Mononuclear cell (primary cell): ENCODE data around the gene GLRX2. TPM values are rescaled to one million over a fixed set of nuclear protein-coding genes. Genes with fewer than 3 reads are reported as not detected.
"Not testable (repeated sequence)": the region's sequence is repeated elsewhere in the genome, so short reads cannot be mapped to it uniquely, and the experiment has no call there.

Experiments
- H3K27me3 ChIP-seq: 2 replicates; pipeline ENCODE4 v1.6.0; 2011; ENCODE audit warnings: low read length, control low read depth; ENCODE audit not compliant: insufficient read depth
- H3K4me1 ChIP-seq: 2 replicates; pipeline ENCODE4 v1.5.1; 2011; ENCODE audit warnings: mild to moderate bottlenecking, low read length, control low read depth; ENCODE audit not compliant: insufficient read depth
- H3K4me3 ChIP-seq: 2 replicates; pipeline ENCODE4 v1.5.1; 2011; ENCODE audit warnings: mild to moderate bottlenecking, low read length, moderate library complexity
- H3K9me3 ChIP-seq: 2 replicates; pipeline ENCODE4 v1.5.1; 2011; ENCODE audit warnings: low read depth, mild to moderate bottlenecking, control low read depth, low read length
- total RNA-seq: library from RNA; depleted of rRNA; stranded (reverse); fragments of >200 nt; gene quantifications from one replicate; pipeline ENCODE4 v1.2.3, GENCODE V29; 2012

GLRX2 gene
- total RNA-seq, 1 donor, result 2.3 TPM

GRCh38 chr1:193118194-193118593 lies 13.0 kb upstream of the GLRX2 start:
- Histone ChIP-seq H3K4me3 (no peak overlapping the region), H3K4me1 (peaks cover 15% of the 10 kb centered on the region), H3K27me3 (no peaks in the 10 kb centered on the region), H3K9me3 (no peaks in the 10 kb centered on the region)

GRCh38 chr1:193117167-193117566 lies 12.0 kb upstream of the GLRX2 start:
- not testable (repeated sequence) for H3K27me3 ChIP-seq, H3K4me3 ChIP-seq, H3K9me3 ChIP-seq
- H3K4me1 ChIP-seq, result peaks cover 12% of the 10 kb centered on the region

- Histone ChIP-seq H3K4me1 (peaks cover 14% of the 10 kb centered on the region), H3K27me3 (no peaks in the 10 kb centered on the region), H3K9me3 (no peaks in the 10 kb centered on the region), H3K4me3 (no peak overlapping the region)
These were observed 10.5 kb upstream of the GLRX2 start for GRCh38 chr1:193115629-193116227.

- Histone ChIP-seq H3K4me1 (peaks cover 14% of the 10 kb centered on the region), H3K9me3 (no peaks in the 10 kb centered on the region), H3K27me3 (no peaks in the 10 kb centered on the region), H3K4me3 (no peak overlapping the region)
These were observed 9.4 kb upstream of the GLRX2 start for GRCh38 chr1:193114485-193115095.

- H3K9me3 ChIP-seq, result no peaks in the 10 kb centered on the region
These were observed 8.7 kb upstream of the GLRX2 start for GRCh38 chr1:193113992-193114332.

GRCh38 chr1:193113258-193113991 lies 8.2 kb upstream of the GLRX2 start:
- H3K4me3 ChIP-seq, result no peak overlapping the region
- H3K9me3 ChIP-seq, result no peaks in the 10 kb centered on the region
- no peaks in the 10 kb centered on the region for H3K27me3 ChIP-seq
- H3K4me1 ChIP-seq, result peaks cover 14% of the 10 kb centered on the region

More at GRCh38 chr1:193113992-193114332, 8.7 kb upstream of the GLRX2 start:
- H3K4me3 ChIP-seq, result no peak overlapping the region
- peaks cover 14% of the 10 kb centered on the region for H3K4me1 ChIP-seq
- no peaks in the 10 kb centered on the region for H3K27me3 ChIP-seq

- H3K4me1 ChIP-seq, result peaks cover 14% of the 10 kb centered on the region
- no peaks in the 10 kb centered on the region for H3K9me3 ChIP-seq
- no peak overlapping the region for H3K4me3 ChIP-seq
- H3K27me3 ChIP-seq, result no peaks in the 10 kb centered on the region
These were observed 6.5 kb upstream of the GLRX2 start for GRCh38 chr1:193111641-193112090.

GRCh38 chr1:193110864-193111263 lies 5.7 kb upstream of the GLRX2 start:
- Histone ChIP-seq H3K9me3 (no peaks in the 10 kb centered on the region), H3K4me3 (no peak overlapping the region), H3K27me3 (no peaks in the 10 kb centered on the region), H3K4me1 (peaks cover 15% of the 10 kb centered on the region)

- Histone ChIP-seq H3K27me3 (no peaks in the 10 kb centered on the region), H3K4me1 (peaks cover 20% of the 10 kb centered on the region), H3K4me3 (no peak overlapping the region), H3K9me3 (no peaks in the 10 kb centered on the region)
These were observed 5.0 kb upstream of the GLRX2 start for GRCh38 chr1:193110246-193110645.

GRCh38 chr1:193109619-193110018 lies 4.4 kb upstream of the GLRX2 start:
- peaks cover 20% of the 10 kb centered on the region for H3K4me1 ChIP-seq
- no peaks in the 10 kb centered on the region for H3K9me3 ChIP-seq
- no peaks in the 10 kb centered on the region for H3K27me3 ChIP-seq
- no peak overlapping the region for H3K4me3 ChIP-seq

GRCh38 chr1:193108471-193108870 lies 3.3 kb upstream of the GLRX2 start:
- H3K27me3 ChIP-seq, result no peaks in the 10 kb centered on the region
- no peaks in the 10 kb centered on the region for H3K9me3 ChIP-seq
- no peak overlapping the region for H3K4me3 ChIP-seq
- peaks cover 31% of the 10 kb centered on the region for H3K4me1 ChIP-seq

- Histone ChIP-seq H3K4me3 (peak overlapping the region; percentile 63), H3K4me1 (peaks cover 19% of the 10 kb centered on the region)
These were observed 585 bp upstream of the GLRX2 start for GRCh38 chr1:193105821-193106177.

GRCh38 chr1:193104502-193104906 lies 710 bp downstream of the GLRX2 start:
- Histone ChIP-seq H3K4me3 (peak overlapping the region; percentile 63), H3K9me3 (no peaks in the 10 kb centered on the region), H3K27me3 (no peaks in the 10 kb centered on the region), H3K4me1 (peaks cover 19% of the 10 kb centered on the region)

More at GRCh38 chr1:193105821-193106177, 585 bp upstream of the GLRX2 start:
- no peaks in the 10 kb centered on the region for H3K9me3 ChIP-seq
- no peaks in the 10 kb centered on the region for H3K27me3 ChIP-seq

- H3K4me1 ChIP-seq, result peaks cover 19% of the 10 kb centered on the region
- peak overlapping the region; percentile 63 for H3K4me3 ChIP-seq
- no peaks in the 10 kb centered on the region for H3K9me3 ChIP-seq
- H3K27me3 ChIP-seq, result no peaks in the 10 kb centered on the region
These were observed 1.3 kb downstream of the GLRX2 start for GRCh38 chr1:193103759-193104501.

- Histone ChIP-seq H3K9me3 (no peaks in the 10 kb centered on the region), H3K4me3 (no peak overlapping the region), H3K27me3 (no peaks in the 10 kb centered on the region), H3K4me1 (peaks cover 19% of the 10 kb centered on the region)
These were observed 2.6 kb downstream of the GLRX2 start for GRCh38 chr1:193102662-193103061.
